Fibroblast of skin of right biceps (primary cell): ENCODE results near the gene GRID1.
"Not testable (repeated sequence)": the region's sequence is repeated elsewhere in the genome, so short reads cannot be mapped to it uniquely, and the experiment has no call there.

Experiments
- DNase-seq: peaks from one replicate; pipeline ENCODE4 v3.0.0-alpha.2; 2013

GRID1 gene

DNA sequence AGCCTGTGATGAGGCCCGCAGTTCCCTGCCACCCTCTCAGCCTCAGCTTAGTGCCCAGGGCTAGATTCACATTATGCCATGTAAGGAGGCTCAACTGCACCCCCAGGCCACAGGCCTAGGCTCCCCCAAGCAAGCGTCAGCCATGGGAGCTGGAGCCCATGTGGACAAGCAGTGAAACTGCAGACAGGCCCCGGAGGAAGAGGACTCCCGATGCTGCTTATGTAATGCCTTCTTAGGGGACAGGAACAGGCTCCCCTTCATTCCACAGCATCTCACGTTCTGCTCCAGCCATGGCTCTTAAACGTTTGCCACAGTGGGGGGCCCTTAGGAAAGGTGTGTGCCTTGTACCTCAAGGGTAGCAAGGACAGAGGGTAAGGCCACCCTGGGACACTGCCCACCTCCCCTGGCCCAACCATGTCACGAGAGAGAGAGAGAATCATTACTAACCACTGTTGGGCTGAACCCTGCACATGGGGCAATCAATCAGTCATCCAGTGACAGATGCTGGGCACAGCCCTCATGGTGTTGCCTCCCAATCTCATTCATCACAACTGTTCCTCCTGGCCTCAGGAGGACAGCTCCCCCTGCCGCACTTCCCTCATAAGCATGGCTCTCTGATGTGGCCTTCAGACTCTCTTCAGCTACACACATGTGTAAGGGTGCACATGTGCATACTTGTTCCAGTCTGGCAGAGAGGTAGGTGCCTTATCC lies 263.0 kb downstream of the GRID1 start:
- no peak for DNase-seq

DNA sequence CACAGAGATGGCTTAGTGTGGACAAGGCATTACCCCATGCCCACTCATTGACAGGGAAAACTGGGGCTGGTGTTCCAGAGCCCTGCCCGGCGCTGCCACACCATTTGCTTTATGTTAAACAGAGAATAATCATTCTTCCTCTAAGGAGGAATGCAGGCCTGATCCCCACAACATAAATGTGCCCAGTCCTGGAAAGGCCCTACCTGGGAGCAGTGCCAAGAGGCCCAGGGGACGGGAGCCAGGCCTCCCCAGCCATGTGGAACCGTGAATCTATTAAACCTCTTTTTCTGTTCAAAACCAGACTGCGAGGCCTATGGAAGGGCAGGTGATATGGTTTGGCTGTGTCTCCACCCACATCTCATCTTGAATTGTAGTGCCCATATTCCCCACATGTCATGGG lies 264.1 kb downstream of the GRID1 start:
- no peak for DNase-seq

DNA sequence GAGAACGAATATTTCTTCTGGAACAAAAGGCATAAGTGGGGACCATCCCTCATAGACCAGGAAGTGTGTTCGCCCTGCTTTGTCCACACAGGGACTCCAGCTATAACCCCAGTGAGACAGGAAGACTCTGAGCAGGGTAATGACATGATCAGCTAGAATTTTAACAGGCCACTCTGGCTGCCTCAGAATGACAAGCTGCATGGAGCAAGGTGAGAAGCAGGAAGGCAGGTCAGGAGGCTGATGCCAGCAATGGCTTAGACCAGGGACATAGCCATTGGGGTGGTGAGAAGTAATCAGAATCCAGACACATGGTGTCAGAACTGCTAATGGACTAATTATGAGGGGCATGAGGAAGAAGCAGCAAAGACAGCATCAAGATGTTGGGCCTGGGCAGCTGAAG lies 264.6 kb downstream of the GRID1 start:
- DNase-seq: no peak

DNA sequence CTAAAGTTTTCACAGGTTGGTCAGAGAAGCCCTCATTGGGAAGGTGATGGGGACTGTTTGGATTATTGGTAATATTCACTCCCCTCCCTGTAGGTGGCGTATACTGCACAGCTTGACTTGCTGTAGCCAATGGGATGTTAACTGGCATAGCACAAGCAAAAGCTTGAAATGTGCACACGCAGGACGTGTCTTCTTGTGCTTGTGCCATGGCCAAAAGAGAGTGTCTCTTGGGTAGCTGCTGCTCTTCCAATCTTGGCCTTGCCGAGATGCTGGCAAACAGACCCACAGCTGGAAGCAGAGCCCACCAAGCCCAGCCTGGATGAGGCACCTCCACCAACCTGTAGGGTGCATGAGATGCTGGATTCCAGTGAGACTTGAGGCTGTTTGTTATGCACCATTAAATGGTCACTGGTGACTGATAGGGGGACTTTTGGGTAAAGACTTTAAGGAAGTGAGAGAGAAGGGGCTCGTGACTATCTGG lies 266.0 kb downstream of the GRID1 start:
- peak; percentile 14 for DNase-seq

DNA sequence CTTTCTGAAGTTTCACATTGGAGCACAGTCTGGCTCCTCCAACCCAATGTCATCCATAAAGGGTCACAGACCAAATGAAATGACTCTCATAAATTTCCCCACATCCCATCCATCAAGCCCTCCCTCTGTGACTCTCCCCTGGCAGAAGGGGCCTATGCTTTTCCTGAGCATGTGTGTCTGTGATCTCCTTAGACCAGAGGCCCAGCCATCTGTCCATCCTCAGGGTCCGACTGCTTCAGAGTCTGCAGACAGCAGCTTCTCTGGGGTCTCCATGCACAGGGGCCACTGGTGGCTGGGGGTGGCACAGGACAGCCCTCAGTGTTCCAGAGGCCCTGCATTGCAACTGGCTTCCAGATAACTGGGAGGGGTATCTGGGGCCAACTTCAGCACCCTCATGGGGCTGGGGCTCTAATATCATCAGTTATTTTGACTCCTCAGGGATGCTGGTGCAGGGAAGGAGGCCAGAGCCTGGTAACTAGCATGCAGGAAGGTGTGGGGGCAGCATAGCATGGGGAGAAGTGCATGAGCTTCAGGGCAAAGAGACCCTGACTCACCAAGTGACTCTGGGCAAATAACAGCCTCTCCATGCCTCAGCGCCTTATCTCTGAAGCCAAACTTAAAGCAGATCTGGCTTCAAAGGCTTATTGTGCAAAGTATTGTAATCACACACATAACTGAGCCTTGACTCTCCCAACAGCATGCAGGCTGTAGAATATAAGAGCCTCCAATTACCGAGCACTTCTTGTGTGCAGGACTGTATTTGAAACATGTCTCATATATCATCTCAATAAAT lies 266.9 kb downstream of the GRID1 start:
- no peak for DNase-seq

DNA sequence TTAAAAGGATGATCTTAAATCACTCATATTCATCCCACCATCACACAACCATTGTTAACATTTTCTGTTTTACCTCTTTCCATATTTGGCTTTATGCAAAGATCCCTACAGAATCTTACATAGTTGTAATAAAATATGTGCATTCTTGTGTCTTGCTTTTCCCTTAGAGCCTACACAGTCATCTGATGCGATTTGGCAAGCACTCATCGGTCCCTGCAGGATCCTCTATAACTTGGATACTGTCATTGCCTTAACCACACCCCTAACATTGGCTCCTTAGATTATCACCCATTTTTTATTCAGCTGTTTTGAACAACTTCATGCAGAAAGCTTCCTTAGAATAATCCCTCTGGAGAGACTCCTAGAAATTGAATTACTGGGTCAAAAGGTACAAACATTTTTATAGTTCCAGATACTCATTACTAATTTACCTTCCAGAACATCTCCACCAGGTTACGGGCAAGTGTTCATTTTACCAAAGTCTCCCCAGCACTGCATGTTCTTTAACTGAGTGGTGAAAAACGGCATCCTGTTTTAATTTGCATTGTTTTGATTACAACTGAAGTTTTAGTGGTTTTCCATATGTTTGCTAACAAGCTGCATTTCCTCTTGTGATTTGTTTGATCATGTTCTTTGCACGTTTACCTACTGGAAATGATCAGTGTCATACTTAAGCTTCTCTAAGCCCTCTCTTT lies 268.3 kb downstream of the GRID1 start:
- no peak for DNase-seq

DNA sequence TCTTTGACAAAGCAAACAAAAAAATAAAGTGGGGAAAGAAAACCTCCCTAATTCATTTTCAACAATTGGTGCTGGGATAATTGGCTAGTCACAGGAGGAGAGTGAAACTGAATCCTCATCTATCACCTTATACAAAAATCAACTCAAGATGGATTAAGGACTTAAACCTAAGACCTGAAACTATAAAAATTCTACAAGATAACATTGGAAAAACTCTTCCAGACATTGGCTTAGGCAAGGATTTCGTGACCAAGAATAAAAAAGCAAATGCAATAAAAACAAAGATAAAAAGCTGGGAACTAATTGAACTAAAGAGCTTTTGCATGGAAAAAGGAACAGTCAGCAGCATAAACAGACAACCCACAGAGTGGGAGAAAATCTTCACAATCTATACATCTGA lies 271.5 kb downstream of the GRID1 start:
- DNase-seq: not testable (repeated sequence)

DNA sequence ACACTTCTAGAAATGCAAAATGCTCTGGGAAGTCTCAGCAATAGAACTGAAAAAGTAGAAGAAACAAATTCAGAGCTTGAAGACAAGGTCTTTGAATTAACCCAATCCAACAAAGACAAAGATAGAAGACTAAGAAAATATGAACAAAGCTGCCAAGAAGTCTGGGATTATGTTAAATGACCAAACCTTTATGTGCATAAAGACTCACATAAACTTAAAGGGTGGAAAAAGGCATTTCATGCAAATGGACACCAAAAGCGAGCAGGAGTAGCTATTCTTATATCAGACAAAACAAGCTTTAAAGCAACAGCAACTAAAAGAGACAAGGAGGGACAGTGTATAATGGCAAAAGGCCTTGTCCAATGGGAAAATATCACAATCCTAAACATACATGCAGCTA lies 274.3 kb downstream of the GRID1 start:
- DNase-seq: not testable (repeated sequence)

DNA sequence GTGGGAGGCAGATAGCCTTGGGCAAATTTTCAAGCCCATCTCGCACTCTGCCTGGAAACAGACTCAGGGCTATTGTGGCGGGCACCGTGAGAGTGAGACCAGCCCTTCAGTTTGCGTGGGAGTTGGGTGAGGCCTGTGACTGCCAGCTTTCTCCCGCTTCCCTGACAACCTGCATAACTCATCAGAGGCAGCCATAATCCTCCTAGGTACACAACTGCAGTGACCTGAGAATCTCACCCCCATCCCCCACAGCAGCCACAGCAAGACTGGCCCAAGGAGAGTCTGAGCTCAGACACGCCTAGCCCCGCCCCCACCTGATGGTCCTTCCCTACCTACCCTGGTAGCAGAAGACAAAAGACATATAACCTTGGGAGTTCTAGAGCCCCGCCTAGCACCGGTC lies 275.4 kb downstream of the GRID1 start:
- DNase-seq: no peak

DNA sequence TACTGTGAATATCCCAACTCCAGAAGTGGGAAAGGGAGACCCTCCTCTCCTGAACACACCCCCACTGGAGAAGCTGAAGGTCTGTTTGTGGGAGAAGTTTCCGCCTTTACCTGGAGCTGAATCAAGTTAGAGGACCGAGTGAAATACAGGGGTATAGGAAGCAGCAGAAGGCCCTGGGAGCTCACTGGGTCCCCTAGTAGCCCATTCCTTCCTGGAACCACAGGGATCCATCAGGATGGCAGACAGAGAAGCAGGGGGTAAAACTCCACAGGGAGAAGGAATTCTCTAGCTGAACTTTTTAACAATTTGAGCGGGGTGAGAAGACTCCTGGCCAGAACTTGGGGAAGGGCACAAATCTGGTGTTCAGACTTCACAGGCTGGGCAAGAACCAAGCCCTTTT lies 275.8 kb downstream of the GRID1 start:
- no peak for DNase-seq

DNA sequence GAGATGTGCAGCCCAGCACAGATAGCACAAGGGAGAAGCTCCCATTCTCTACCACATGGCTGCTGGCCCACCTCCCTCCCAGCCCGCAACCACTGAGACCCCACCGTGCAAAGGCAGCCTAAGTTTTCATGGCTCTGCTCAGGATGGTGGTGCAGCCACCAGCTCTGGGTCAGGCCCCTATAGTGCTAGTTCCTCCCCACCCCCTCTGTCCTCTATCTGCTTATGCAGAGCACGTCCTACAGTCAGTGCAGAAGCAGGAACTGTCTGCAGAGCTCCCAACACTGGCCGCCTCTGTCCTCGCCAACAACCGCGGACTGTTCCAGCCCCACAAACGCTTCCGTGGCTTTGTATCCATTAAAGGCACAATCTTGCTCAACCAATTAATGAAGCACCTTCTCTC lies 278.9 kb downstream of the GRID1 start:
- DNase-seq: no peak

DNA sequence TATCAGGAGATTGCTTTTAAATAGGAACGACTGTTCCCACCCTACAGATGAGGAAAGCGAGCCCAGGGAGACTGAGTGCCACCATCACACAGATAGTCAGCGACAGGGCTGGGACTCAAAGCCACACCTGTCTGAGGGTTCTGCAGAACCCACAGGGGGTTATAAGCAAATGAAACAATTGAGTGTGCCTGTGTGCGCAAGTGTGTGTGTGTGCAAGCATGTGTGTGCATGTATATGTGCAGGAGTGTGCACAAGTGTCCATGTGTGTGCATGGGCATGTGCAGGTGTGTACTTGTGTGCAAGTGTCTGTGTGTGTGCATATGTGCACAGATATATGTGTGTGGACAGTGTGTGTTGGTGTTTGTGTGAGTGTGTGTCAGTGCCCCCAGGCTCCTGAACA lies 280.2 kb downstream of the GRID1 start:
- DNase-seq: no peak

DNA sequence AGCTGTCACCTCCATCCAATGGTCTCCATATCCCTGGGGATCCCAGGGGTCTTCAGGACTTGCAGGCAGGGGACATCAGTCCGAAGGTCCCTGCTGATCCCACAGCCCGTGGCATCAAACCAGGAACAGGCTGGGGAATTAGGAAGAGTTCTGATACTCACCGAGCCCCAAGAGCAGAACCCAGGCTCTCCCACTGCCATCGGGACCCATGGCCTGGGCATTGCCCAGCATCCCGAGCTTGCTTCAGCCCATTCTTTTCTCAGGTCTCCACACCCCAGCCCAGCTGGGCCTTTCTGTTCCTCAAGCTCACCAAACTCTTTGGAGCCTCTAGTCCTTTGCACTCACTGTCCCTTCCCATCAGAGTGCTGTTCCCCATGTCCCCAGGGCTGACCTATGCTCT lies 280.9 kb downstream of the GRID1 start:
- no peak for DNase-seq

DNA sequence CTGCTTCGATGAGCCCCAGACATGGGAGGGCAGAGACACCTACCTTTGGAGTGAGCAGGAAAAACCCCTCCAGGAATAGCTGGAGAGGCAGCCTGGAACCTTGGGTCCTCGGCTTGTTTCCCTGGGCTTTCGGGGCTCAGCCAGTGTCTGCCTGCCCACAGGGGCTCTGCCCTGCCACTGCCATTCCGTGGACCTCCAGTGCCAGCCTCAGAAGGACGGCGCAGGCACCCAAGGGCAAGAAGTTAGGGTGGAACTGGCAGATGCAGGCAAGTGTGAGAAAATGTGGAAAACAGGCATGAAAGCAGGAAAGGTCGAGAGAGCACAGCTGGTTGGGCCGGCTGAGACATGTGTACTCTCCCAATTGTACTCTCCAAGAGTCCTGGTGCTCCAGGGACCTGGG lies 281.5 kb downstream of the GRID1 start:
- no peak for DNase-seq

DNA sequence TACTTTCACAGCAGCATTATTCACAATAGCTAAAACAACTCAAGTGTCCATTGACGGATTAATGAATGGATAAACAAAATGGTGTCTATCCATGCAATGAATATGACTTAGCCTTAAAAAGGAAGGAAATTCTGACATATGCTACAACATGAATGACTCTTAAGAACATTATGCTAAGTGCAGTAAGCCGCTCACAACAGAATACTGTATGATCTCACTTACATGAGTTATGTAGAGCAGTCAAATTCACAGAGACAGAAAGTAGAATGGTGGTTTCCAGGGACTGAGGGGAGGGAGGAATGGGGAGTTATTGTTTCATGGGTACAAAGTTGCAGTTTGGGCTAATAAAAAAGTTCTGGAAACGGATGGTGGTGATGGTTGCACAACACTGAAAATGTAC lies 282.0 kb downstream of the GRID1 start:
- no peak for DNase-seq

DNA sequence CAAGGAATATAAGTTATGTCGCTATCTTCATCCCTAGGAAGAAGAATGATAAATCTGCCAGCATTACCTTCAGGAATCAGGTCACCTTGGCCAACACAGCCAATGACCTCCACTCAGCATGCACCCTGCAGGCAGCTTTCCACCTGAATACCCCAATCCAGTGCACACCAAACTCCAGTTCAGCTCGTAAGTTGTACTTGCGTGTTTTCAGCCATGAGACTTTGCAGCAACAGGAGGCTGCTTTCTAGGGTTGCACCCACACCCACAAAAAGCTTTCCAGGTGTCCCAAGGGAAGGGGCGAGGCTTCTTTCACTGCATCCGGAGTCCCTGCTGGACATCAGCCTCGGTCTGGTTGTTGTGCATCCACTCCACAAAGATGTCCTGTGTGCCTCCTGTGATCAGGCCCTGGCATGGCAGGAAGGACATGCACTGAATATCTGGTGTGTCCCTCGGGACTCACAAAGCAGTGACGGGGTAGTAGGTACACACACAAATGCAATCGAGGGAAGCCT lies 282.9 kb downstream of the GRID1 start:
- no peak for DNase-seq

DNA sequence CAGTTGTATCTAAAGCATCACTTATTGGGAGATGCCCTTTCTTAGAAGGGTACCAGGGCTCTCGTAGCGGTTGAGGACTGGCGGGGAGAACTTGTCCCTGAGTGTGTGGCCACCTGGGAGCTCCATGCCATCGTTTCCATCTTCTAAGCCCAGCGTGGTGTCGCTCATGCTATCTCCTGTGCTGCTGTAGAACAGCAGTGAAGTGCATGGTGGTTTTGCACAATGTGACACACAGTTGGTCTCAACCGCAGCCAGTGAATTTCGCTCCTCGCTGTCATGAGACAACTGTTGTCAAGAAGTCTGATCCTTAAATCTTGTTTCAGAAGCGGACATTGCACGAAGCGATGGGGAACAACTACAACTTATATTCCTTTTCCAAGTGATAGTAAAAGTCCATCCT lies 283.4 kb downstream of the GRID1 start:
- DNase-seq: no peak

DNA sequence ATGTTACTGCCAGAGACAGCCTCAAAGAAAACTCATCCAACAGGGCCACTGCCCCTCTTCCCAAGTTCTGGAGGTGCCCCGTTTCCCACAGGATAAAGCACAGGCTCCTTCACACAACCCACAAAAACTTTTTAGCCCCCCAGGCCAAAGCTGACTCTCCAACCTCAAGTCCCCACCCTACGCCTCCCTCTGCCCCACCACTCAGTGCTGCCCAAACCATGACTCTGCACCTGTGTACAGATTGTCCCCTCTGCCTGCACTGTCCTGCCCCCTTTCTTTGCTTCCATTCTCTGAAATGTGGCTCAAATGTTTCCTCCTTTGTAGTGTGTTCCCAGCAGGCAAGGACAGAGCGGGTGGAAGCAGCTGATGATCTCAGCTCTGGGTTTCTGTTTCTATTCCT lies 284.0 kb downstream of the GRID1 start:
- DNase-seq: no peak

DNA sequence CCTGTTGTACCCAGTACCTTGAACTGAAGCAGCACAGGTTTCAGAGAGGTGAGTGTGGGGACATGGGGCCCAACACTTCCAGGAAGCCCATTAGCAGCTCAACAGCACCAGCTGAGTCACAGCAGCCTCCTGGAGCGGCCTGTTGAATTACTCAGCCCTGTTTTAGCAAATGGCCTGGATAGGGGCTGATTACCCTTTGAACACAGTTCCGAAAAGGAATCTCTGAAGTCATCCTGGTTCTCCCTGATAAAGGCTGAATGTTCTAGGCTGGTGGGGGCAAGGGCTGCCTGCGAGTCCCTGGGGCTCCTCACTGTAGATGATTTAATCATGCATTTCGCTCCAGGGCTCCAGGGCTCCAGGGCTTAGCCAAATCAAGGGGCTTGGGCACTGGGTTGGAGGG lies 287.5 kb downstream of the GRID1 start:
- DNase-seq: peak; percentile 51

DNA sequence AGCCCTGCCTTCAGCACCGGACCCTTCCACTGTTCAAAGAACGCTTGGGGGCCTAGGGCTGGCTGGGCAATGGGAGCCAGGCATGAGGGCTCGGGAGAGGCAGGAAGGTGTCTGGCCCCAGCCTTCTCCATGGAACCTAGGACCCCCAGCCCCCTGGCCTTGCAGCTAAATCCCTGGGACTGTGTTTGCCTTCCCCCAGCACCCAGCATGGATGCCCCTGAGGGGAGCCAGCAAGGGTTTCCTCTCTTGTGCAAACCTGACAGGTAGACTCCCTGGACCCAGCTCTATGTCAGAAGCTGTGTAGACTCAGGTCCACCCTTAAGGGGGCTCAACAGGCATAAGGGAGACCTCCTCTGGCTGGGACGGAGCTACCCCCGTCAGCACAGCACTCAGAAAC lies 288.0 kb downstream of the GRID1 start:
- no peak for DNase-seq

DNA sequence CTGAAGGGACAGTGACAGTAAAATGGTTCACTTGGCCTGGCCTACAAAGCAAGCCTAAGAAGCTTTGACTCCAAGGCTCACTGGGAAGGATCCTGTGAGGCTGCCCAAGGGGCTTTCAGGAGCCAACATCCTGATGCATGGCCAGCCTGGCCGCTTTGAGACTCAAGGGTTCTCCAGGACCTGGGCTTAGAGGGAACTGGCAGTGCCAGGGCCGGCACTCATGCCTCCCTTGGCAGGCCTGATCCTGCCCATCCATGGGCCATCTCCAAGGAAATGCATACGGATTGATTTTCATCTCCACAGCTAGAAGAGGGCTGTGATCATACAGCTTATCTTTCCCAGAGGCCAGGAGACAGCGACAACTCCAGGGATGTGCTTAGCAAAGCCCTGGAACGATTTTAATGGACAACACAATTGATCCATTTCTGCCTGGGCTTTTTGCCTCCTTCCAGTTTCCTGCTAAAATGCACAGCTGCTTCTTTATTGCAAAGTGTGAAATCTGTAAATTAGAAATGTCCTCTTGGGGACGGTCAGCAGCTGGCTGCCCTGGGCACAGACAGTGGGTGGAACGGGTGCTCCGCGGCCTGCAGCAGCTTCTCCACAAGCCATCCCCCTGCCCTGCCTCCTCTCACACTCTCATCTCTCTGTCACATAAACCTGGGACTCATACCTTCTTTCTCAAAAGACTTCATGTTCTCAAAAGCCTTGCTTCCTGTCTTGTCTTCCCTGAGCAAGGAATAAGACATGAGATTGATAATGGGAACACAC lies 288.5 kb downstream of the GRID1 start:
- no peak for DNase-seq

DNA sequence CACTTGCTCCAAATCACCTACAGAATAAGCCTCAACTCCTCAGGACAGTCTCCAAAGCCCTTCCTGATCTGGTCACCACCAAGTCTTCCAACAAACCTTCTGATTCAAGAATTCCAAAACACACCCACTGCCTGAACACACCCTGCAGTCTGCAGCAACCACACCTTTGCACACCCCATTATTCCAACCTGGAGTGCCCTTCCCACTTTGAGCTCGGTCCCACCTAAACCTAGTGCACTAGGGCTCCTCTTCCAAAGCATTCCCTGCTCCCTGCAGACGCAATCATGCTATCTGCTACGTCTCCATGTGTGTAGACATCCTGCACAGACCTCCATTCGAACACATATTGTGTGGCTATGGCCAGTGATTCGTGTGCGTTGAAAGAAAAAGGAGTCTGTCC lies 289.3 kb downstream of the GRID1 start:
- DNase-seq: no peak

DNA sequence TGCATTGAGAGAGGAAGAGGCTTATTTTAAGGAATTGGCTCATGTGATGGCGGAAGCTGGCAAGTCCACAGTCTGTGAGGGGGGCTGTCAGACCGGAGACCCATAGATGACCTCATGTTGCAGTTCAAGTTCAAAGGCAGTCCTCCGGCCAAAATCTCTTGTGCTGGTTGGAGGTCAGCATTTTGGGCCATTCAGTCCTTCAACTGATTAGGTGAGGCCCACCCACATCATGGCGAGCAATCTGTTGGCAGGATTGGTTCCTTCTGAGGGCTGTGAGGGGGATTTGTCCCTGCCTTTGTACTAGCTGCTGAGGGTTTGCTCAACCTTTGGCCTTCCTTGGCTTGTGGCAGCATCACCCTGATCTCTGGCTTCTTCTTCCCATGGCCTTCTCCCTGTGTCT lies 290.1 kb downstream of the GRID1 start:
- DNase-seq: not testable (repeated sequence)
